CD4-positive, alpha-beta T cell treated with Interleukin-21 for 1 hour (primary cell): ENCODE data around the gene NADK2.
A peak's percentile ranks its signal among the peaks of the same experiment; 100 is the strongest.

Experiments
- DNase-seq: peaks from one replicate; pipeline ENCODE4 v3.0.0-alpha.2; 2020

NADK2 gene

GRCh38 chr5:36158144-36158543 is 83.6 kb downstream of the NADK2 start:
- no peak for DNase-seq

DNA sequence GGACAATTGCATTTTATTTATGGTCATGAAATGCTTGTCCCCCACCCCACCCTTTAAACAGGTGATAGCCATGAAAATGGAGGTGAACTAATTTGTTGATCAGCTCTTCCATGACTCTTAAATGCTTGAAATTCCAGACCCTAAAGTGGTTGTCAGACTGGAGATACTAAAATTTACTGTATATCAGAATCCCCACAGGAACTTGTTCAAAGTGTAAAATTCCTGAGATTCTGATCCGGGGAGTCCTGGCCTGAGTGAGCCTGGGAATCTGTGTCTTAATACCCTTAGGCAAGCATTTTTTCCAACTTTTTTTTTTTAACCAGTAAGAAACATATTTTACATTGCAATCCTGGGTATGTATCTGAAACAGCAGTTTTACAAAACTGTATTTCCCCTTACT is 85.1 kb downstream of the NADK2 start:
- DNase-seq, result no peak

GRCh38 chr5:36156121-36156601 is 85.6 kb downstream of the NADK2 start:
- no peak for DNase-seq

DNA sequence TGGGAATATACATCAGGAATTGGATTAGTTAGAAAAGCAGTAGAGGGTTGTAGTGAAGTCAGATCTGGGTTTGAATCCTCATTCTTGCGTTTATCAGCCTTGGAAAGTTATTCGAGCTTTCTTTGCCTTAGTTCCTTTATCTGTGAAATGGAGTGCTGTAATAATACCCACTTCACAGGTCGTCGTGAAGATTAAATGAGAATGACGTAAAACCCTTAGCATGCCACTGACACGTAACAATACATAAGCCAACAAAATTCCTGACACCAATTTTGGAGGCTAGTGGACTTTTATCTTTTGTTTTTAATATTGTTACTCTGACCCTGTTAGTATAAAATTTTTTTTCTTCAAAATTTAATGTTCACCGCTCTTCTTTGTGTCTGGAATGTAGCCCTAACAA is 86.4 kb downstream of the NADK2 start:
- no peak for DNase-seq

DNA sequence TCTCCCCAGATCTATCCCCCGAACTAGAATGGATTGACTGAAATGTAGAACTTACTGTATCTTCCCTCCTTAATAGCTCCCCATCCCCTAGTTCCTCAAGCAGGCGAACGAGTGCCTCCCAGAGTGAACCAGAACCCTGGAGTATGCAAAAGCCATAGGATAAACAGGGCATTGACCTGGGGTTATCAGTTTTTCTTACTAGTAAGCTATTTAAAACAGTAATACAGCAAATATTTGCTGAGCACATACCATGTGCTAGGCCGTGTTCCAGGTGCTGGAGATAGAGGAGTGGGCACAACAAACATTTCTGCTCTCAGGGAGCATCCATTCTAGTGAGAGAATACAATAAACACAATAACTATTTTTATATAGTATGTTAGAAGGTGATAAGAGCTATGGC is 88.0 kb downstream of the NADK2 start:
- DNase-seq, result no peak

GRCh38 chr5:36153298-36153677 is 88.4 kb downstream of the NADK2 start:
- no peak for DNase-seq

GRCh38 chr5:36152324-36153297 is 89.1 kb downstream of the NADK2 start:
- no peak for DNase-seq

DNA sequence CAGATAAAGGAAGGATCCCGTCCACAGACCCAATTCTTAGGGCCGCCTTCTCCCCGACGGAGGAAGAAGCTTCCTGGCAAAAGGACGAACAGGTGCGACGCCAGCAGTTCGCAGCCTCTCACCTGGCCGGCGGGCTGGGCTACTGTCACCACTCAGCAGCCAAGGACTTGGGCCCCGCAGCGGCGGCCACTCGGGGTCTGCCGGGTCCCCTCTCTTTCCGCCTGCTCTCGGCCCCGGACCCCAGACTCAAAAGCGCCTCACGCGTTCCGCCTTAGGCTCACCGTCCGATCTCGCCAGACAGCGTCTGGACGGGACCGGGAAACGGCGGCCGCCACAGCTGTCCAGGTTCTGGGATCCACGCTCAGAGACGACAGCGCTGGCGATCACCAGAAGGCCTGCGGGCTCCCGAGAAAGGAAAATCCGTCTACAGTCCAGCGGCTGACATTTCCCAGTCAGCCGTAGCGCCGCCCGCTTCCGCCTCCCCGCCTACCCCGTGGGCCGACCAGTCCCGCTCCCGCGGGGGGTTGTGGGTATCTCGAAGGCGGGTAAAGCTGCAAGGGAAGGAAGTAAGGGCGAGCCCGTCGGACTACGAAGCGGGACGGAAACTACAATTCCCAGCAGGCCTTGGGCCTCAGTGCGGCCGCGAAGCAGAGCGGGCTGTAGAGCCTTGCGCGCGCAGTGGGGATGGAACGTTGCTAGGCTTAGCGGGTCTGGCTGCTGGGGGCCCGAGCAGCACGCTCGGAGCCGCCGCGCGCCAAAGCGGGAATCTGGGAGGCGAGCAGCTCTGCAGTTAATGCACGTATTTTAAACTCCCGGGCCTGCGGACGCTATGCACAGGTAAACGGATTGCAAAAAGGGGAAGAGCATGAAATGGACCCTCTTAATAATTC is 90.0 kb downstream of the NADK2 start, which contains the start of the genes LMBRD2 and SKP2:
Gene LMBRD2, minus strand, starts transcription at position 454 of the 890 bp plus-strand sequence. CDS start 8,538 bp downstream, outside the sequence.
Gene SKP2, plus strand, starts transcription at position 678 of the 890 bp plus-strand sequence. Its CDS starts 152 bp downstream, at position 830.
- DNase-seq, result peak; percentile 97

- DNase-seq, result peak; percentile 36
These were observed 90.9 kb downstream of the NADK2 start for GRCh38 chr5:36150676-36151433.

- no peak for DNase-seq
These were observed 94.0 kb downstream of the NADK2 start for GRCh38 chr5:36147681-36148080.

DNA sequence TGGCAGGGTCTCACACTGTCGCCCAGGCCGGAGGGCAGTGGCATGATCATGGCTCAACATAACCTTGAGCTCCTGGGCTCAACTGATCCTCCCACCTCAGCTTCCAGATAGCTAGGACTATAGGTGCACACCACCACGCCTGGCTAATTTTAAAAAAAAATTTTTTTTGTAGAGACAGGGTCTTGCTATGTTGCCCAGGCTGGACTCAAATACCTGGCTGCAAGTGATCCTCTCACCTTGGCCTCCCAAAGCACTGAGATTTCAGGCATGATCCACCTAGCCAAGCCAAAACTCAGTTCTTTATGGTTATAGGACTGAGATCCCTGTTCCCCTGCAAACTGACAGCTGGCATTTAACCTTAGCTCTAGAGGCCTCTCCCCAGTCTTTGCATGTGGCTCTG is 95.3 kb downstream of the NADK2 start:
- no peak for DNase-seq

DNA sequence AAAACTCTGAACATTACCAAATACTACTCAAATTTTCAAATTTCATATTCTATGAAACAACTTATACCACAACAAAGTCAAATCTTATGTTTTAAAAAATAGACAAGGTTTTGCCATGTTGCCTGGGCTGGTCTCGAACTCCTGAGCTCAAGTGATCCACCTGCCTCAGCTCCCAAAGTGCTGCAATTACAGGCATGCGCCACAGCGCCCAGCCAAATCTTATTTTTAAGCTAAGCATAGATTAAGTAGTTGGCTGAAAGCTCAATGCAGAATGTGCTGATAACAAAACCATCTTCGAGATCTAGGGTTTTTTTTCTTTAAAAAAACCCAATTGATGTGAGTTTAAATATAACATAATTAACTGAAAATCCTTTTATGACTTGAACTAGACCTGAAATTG is 96.4 kb downstream of the NADK2 start:
- no peak for DNase-seq
